ENCODE measurements around the gene EGFLAM.

The EGFLAM gene

DNA sequence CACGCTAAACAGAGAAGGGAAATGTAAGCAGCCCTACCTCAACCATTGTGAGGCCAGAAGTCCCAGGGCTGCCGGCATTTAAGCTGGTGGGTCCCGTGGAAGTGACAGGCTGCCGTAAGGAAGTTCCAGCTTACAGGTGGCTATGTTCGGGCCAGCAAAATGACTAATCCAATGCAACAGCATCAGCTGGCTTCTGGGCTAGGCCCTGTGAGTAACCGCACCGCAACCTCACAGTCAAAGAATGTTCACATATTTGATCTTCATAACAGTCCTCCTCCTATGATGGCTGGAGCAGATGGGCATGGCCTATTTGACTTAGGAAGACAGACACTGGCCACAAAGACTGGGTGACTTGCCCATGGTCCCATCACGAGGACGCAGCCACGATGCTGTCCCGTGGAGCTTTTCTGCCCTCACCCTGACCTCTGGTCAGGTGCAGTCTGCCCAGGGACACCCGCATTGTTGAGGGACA is 209.9 kb downstream of the EGFLAM start:
- DNase-seq (ENCODE audit: low read depth in 2 of 3, low spot score in 2 of 3): no peak

DNA sequence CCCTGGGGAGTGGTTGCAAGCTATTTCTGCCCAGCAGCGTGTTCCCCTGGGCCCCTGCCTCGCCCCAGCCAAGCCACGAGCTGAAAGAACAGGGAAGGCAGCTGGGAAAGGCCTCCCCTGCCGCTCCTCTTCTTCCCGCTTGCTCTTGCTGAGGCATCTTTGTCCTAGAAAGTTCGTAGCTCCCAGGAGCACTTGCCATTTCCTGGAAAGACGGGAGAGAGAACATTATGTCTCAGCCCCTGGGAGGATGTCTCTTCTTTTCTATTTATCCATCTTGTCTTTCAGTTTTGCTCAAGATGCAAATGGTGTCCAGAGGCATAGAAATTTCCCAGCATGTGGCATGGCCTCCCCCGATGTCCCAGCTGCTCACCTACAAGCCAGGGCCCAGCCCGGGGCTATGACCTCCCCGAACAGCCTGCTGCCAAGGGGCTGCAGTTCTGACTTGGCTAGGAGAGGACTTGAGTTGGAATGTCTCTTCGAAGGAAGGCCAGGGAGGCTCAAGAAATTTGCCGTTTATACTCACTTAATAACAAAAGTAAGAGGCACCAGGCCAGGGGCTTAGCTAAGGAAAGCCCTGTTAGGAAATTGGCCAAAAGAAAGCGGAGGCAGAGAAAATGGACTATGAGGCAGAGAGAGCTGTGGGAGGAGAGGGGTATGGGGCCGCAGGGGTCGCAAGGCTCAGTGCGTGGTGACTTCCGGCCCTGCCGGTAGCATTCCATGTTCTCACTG is 210.8 kb downstream of the EGFLAM start:
- DNase-seq (ENCODE audit: low read depth in 2 of 3, low spot score in 2 of 3): no peak

DNA sequence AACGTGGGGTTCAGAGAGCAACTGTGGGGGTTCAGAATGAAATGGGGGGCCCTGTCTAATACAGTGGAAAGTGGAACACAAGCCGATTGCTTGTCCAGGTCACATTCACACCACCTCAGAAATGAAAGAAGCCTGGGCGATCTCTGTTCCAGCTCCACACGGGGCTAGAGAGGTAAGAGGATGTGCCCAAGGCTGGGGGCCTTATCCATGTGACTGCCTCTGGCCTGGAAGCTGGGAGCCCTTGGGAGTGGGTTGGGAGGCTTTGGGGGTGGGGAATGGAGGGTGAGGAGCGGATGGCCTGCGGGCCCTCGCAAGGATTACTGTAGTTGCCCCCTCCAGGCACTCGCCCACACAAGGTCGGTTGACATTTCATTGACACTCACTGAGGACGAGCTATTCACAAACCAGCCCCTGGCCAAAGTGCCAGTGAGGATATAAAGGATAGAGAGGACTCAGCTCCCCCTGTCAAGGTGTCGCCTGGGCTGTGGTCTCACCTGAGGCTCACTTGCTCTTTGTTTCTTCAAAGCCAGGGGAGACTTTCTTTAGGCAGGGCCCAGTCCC is 211.4 kb downstream of the EGFLAM start:
- no peak for DNase-seq (ENCODE audit: low read depth in 2 of 3, low spot score in 2 of 3)

DNA sequence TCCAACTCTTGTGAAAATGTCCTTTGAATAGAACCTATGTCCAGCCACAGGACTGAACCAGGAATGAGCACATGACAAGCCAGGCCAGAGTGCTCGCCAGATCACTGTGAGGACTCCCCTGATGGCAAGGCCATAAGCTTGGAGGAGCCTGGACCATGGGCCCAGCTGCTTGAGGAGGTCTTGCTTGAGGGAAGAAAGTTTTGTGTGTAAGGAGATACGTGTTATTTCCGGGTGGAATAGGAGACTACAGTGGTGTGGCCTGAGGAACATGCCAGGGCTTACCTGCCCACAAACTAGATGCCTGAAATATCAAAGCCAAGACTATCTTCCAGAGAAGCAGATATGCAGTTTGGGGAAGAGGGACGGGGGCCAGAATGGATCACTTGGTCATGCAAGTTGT is 213.3 kb downstream of the EGFLAM start:
- DNase-seq (ENCODE audit: low read depth in 2 of 3, low spot score in 2 of 3): no peak

DNA sequence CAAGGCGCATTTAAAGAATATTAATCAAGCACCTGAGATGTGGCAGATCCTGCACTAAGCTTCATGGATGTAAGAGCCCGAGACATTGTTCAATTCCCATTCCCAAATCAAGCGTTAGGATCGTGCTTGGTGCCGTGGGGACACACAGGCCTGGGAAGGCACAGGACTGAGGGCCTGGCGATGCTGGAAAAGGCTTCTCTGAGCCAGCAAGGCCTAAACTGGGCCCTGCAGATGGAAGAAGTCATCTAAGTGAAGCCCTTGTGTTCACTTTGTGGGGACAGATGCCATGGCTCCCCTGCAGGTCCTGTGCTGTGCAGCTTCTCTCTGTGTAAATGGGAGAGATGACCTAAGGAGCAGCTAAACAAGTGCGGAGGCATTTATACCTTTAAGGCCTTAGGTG is 214.2 kb downstream of the EGFLAM start:
- no peak for DNase-seq (ENCODE audit: low read depth in 2 of 3, low spot score in 2 of 3)

DNA sequence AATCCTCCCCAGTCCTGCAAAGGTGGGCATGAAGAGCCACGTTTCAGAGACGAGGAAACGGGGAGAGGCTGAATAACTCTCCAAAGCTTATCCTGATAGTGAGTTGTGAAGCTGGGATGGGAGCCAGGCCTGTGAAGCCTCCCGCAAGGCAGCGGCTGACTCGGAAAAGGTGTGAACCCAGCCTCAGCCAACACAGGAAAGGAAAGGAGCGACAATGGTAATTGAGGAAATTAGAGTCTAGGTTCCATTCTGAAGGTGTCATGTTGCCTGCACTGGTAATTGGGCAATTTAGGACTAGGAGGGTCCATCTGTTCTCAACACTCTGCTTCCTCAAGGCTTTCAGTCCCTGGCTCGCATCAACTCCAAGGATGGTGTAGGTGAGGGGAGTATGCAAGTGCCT is 214.6 kb downstream of the EGFLAM start:
- no peak for DNase-seq (ENCODE audit: low read depth in 2 of 3, low spot score in 2 of 3)

DNA sequence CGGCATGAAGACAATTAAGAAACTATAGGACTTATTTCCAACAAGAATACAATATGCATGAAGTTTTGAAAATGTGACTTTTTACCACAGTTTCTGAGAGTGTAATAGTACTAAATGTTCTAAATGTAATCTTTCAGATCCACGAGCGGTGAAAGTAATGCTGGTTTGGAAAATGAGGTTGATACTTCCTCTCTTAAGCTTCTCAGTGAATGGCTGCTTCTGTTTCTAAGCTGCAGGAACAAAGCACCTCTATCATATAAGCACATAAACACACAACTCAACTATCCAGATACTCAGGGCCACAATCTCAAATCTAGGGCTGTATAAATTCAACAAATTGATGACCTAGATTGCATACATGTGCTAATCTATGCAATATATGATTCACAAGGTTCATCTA is 219.8 kb downstream of the EGFLAM start:
- no peak for DNase-seq (ENCODE audit: low read depth in 2 of 3, low spot score in 2 of 3)

DNA sequence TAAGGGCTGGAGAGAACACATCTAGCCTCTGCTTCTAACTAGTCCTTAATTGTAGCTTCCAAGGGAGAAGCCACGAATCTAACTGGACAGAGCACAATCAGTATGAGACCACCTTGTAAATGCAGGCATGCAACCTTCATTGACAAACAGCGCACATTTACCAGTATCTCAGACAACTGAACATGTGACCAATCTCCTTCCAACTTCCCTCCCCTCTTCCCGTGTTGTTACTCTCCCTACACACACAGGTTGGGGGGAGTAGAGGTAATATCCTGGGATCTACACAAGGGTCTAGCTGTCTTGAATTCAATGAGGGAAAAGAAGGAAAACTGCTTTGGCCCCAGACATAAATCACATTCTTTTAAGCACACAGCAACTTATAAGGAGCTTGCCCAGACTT is 220.5 kb downstream of the EGFLAM start:
- no peak for DNase-seq (ENCODE audit: low read depth in 2 of 3, low spot score in 2 of 3)

DNA sequence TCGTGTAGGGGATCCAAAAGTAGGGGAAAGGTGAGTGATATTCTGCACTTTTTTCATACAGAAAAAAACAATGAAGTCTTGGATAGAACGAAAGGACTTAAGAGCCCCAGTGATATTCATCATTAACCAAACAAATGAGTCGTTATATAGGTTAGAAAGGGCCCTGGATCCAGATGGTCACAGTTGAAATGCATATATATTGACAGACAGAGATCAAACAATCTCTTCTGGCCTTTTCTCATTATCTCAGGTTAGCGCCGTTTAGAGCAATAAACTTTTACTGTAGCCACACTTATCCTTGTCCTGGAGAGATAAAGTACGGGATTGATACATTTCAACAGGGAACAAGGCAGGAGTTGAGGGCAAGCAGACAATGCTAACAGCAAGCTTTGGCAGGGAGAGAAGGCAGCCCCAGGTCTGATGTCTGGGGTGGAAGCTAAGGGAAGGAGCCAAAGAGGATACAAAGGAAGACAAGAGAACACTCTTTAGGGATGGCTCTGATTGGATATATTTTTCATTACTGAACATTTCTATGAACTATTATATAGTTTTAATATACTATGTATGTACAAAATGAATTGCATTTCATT is 221.1 kb downstream of the EGFLAM start:
- DNase-seq (ENCODE audit: low read depth in 2 of 3, low spot score in 2 of 3): no peak

DNA sequence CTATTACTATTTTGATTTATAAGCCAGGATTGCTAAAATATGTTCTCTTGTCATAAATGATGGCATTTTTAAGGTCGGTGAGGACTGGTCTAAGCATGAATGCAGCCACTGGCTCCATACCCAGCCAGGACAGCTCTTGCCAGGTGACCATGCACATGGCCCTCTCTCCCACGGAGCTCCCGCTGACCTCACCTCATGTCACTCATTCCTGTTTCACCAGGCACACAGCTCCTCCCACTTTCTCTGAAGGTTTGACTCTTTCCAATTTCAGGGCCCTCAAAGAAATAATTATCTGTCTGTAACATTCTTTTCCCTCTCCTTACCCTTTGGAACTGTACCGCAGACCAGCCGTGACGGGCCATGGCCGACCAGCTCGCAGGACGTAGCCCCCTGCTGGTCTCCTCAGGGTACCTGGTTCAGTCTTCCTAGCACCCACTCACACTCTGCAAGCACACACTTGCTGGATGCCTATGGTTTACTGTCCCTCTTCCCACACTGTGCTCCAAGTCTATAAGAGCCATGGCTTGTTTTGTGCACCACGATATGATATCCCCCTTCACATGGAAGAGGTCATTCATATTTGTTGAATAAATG is 225.5 kb downstream of the EGFLAM start:
- no peak for DNase-seq (ENCODE audit: low read depth in 2 of 3, low spot score in 2 of 3)

DNA sequence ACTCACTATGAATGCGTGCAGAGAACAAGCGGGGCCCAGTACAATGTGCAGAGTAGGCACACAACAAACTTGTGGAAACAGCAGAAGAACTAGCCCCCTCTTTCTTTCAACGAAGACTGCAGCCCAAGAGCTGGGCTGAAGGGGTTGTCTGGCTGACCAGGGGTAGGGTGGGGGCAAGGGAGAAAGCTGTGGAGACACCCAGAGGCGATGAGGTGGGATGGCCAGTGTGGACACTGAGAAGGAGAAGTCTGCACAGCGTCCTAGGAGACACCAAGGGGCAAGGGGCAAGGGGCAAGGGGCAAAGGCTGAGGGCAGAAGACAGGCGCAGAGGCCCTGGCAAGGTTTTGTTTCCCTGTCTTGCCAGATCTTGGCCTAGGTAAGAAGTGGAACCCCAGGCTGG is 235.8 kb downstream of the EGFLAM start:
- no peak for DNase-seq (ENCODE audit: low read depth in 2 of 3, low spot score in 2 of 3)

DNA sequence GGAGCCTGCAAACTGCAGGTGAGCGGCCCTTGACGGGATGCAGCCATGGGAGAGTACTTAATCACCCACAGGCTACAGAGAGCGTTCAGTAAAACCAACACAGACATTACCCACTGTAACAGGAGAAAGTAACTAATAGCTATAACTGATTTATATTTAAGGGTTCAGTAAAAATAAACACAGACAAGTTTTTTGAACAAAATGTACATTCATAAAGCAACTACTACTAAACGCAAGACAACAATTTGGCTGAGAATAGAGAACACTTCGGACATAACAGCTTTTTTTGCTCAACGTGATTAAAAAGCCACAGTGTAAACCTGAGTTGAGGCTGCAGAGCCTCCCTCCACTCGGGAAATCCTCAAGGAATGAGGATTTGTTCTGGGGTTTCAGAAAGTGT is 236.4 kb downstream of the EGFLAM start:
- DNase-seq (ENCODE audit: low read depth in 2 of 3, low spot score in 2 of 3): no peak

DNA sequence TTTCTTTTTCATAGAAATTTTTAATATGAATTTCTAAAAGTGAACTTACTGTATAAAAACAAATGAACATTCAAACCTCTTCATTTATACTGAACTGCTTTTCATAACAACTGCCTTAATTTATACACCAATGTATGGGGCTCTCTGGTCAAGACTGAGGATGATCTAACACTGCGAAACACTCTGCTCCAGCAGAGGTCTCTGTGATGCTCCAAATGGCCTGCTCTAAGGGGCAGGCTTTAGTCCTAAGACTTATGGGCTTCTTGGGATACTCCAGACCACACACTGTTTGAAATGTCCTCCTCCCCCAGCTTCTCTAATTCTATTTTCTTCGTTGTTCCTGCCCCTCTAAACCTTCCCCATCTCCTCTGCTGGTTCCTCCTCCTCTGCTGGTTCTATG is 239.6 kb downstream of the EGFLAM start:
- DNase-seq (ENCODE audit: low read depth in 2 of 3, low spot score in 2 of 3): no peak

DNA sequence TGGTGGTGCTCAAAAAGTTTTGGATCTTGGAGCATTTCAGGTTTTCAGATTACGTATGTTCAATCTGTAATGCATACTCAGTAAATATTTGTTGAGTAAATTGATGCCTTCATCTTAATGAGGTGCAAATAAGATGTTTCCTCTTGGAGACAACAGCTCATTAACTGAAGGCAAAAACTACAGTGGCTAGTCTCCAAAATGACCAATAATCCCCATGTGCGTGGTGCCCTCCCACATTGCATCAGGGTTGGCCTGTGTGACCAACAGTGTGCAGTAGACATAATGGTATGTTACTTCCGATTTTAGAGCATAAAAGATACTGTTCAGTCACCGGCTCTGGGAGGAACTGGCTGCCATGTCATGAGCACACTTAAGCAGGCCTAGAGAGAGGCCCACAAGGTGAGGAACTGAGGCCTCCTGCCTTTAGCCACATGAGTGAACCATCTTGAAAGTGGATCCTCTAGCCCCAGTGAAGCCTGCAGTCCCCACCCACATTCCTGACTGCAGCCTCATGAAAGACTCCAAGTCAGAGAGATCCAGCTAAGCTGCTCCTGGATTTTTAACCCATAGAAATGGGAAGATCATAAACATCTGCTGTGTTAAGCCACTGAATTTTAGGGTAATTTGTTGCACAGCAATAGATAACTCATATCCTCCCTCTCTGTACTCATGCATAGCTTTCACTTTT is 242.4 kb downstream of the EGFLAM start:
- DNase-seq (ENCODE audit: low read depth in 2 of 3, low spot score in 2 of 3): no peak

DNA sequence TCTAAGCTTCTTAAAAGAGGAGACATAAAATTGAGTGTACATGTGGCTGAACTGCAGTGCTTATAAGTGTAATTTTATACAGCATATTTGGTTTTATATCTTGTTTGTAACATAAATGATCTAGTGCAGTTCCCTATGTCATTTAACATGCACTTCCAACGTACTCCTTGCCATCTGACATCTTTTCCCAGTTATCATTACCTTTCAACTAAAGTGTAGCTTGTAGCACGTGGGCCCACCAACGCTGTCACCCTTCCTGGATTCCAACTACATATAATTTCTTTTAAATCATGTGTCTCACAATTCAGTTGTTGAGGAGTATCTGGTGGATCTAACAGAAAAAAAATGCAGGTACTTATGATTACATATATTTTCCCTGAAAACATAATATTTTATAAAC is 247.9 kb downstream of the EGFLAM start:
- no peak for DNase-seq (ENCODE audit: low read depth in 2 of 3, low spot score in 2 of 3)

DNA sequence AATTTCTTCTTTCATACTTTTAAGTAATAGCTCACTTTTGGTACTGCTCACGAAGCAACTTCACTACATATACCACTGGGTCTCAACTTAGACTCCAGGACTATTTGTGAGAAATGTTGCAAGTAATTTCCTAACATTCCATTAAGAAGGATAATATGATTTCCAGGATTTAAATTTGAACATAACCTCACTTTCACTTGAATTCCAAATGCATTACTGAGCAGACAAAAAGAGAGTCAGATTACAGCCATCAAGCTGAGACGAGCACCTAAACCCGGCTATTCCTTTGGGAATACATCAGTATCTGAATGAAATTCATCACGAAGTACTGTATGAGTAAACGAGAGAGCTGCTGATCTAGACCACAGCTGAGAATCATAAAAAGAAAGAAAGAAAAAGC is 250.8 kb downstream of the EGFLAM start:
- no peak for DNase-seq (ENCODE audit: low read depth in 2 of 3, low spot score in 2 of 3)
